ENCODE data around the gene STIM1.
"Not testable (repeated sequence)": the region's sequence is repeated elsewhere in the genome, so short reads cannot be mapped to it uniquely, and the experiment has no call there.

STIM1 gene

DNA sequence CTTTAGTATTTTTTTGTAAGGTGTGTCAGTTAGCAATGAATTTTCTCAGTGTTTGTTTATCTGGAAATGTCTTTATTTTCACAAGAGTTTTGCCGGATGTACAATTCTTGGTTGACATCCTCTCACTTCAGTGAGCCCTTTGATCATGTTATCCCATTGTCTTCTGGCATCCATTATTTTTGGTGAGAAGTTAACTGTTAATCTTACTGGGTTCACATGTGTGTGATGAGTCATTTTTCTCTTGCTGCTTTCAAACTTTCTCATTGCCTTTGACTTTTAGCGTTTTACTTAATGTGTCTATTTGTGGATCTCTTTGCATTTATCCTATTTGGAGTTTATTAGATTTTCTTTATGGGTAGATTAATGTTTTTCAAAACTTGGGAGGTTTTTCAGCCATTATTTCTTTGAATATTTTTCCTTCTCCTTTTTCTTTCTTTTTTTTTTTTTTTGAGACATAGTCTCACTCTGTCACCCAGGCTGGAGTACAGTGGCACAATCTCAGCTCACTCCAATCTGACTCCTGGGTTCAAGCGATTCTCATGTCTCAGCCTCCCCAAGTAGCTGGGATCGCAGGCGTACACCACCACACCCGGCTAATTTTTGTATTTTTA is 138.7 kb downstream of the STIM1 start:
- intact Hi-C loops (cut with DNase I): no loop called here
- DNase-seq: no peak

- no peak for DNase-seq
- intact Hi-C loops (cut with DNase I): no loop called here
These were observed 139.8 kb downstream of the STIM1 start for GRCh38 chr11:3995307-3995706.

DNA sequence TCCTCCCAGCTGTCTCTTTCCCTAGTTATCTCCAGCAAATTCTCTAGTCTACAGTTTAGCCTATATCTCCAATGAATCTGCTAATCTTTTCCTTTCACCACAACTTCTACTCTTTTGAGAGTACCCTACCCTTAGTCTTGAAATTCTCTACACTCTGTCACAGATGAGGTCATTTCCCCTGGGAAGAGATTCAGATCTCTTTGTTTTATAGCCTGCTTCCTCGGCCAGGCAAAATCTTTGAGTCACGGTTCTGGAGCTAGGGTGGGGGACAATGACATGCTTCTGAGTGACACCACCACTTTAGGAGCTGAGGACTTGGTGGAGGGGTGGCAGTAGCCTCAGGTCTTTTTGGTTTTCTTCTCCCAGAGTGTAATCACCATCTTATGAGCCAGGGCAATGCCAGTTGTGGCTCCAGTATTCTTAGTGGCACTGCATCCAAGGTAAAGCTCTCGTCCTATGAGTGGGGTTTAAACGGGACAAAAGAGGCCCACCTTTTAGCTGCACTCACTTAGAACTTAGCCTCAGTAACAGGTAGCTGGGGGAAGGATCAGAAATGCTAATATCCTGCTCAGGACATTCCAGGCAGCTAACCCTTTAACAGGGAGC is 140.6 kb downstream of the STIM1 start:
- intact Hi-C loops (cut with DNase I): no loop called here
- DNase-seq: no peak

DNA sequence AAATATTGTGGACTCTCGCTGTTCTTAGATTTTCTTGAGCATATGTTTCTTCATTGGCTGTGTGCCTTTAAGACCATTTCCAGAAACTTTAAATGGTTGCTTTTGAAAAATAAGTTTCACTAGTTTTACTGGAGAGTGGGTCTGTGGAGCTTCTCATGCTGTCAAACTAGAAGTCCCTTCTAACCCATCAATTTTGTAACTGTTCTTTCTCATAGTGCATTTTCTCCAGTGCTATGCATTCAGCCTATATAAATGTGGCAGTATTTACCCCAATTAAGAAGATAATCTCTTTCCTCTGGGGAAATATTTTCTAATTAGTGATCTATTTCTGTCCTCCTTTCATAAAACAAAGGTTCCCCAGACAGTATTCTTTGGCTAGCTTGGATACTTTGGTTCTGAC is 141.2 kb downstream of the STIM1 start:
- intact Hi-C loops (cut with DNase I): no loop called here
- no peak for DNase-seq

DNA sequence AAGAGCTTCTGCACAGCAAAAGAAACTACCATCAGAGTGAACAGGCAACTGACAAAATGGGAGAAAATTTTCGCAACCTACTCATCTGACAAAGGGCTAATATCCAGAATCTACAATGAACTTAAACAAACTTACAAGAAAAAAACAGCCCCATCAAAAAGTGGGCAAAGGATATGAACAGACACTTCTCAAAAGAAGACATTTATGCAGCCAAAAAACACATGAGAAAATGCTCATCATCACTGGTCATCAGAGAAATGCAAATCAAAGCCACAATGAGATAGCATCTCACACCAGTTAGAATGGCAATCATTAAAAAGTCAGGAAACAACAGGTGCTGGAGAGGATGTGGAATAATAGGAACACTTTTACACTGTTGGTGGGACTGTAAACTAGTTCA is 149.3 kb downstream of the STIM1 start:
- DNase-seq: not testable (repeated sequence)

GRCh38 chr11:4006946-4007680 is 151.6 kb downstream of the STIM1 start:
- DNase-seq: no peak
- intact Hi-C loops (cut with DNase I): no loop called here

More for the DNA sequence above, 149.3 kb downstream of the STIM1 start:
- intact Hi-C loops (cut with DNase I): not testable (repeated sequence)

- DNase-seq: no peak
- intact Hi-C loops (cut with DNase I): no loop called here
These were observed 152.7 kb downstream of the STIM1 start for GRCh38 chr11:4008116-4008515.

- DNase-seq; intact Hi-C loops (cut with DNase I): not testable (repeated sequence)
These were observed 161.1 kb downstream of the STIM1 start for GRCh38 chr11:4016602-4017001.

- no peak for DNase-seq
- intact Hi-C loops (cut with DNase I): no loop called here
These were observed 161.7 kb downstream of the STIM1 start for GRCh38 chr11:4017129-4017528.

GRCh38 chr11:4018641-4019040 is 163.2 kb downstream of the STIM1 start:
- DNase-seq: no peak
- intact Hi-C loops (cut with DNase I): no loop called here

- intact Hi-C loops (cut with DNase I): no loop called here
- no peak for DNase-seq
These were observed 164.4 kb downstream of the STIM1 start for GRCh38 chr11:4019891-4020290.

DNA sequence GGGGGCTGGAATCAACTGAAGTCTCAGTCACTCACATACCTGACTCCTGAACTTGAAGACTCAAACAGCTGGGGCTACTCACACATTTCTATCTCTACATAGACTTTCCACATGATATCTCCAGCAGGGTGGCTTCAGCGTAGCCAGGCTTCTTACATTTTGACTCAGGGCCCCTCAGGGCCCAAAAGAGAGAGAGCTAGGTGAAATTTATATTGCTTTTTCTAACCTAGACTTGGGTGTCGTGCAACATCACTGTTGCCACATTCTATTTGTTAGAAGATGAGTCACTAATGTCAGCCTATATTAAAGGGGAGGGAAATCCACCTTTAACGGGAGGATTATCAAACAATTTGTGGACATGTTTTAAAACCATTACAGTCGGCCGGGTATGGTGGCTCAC is 167.2 kb downstream of the STIM1 start:
- intact Hi-C loops (cut with DNase I): no loop called here
- no peak for DNase-seq

GRCh38 chr11:4025248-4025966 is 169.9 kb downstream of the STIM1 start:
- intact Hi-C loops (cut with DNase I): no loop called here
- DNase-seq: no peak

- DNase-seq: no peak
- intact Hi-C loops (cut with DNase I): no loop called here
These were observed 170.5 kb downstream of the STIM1 start for GRCh38 chr11:4025967-4026324.

- DNase-seq: no peak
- intact Hi-C loops (cut with DNase I): no loop called here
These were observed 170.9 kb downstream of the STIM1 start for GRCh38 chr11:4026389-4026788.

DNA sequence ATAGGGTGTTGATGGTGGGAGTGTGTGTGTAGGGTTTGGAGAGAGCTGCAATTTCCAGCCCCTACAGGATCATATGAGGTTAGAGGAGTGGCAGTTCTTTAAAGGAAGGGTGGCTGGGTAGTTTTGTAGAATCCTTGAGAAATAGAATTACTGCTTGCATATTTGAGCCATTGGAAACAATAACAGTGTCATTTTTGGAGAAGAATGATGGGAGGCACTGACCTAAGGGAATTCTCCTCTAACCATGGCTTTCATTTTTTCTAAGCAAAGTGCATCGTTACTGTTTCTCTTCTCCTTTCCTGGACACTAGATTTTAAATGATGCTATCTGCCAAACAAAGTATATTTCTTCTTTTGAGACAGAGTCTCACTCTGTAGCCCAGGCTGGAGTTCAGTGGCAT is 172.3 kb downstream of the STIM1 start:
- DNase-seq: no peak
- intact Hi-C loops (cut with DNase I): no loop called here

GRCh38 chr11:4030197-4030596 is 174.7 kb downstream of the STIM1 start:
- intact Hi-C loops (cut with DNase I): no loop called here
- DNase-seq: no peak

- intact Hi-C loops (cut with DNase I): no loop called here
- DNase-seq: no peak
These were observed 176.6 kb downstream of the STIM1 start for GRCh38 chr11:4032097-4032496.

DNA sequence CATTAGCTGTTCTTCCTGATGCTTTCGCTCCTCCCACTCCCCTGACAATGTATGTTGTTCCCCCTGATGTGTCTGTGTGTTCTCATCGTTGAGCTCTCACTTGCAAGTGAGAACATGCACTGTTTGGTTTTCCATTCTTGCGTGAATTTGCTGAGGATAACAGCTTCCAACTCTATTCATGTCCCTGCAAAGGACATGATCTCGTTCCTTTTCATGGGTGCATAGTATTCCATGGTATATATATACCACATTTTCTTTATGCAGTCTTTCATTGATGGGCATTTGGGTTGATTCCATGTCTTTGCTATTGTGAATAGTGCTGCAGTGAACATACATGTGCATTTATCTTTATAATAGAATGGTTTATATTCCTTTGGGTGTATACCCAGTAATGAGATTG is 180.5 kb downstream of the STIM1 start:
- intact Hi-C loops (cut with DNase I): no loop called here

GRCh38 chr11:4039011-4039410 is 183.5 kb downstream of the STIM1 start:
- intact Hi-C loops (cut with DNase I): no loop called here
- DNase-seq: no peak

More for the DNA sequence above, 180.5 kb downstream of the STIM1 start:
- DNase-seq: no peak

- intact Hi-C loops (cut with DNase I): no loop called here
- no peak for DNase-seq
These were observed 185.0 kb downstream of the STIM1 start for GRCh38 chr11:4040461-4040860.
